ENCODE measurements around the gene ACOD1. TPM values are rescaled to one million over a fixed set of nuclear protein-coding genes. Genes with fewer than 3 reads are reported as not detected.

ACOD1 gene
- total RNA-seq, 4 donors from 2014 or later = not detected

- 91 to 95% methylated on average over 6 of the region's 6 CpGs for WGBS, 2 donors
- H3K27me3 ChIP-seq = no peaks in the 10 kb centered on the region
- no peak overlapping the region for H3K4me3 ChIP-seq (replicated peaks in 1 of 3)
- no peak for TF ChIP-seq CTCF (IDR thresholded peaks at IDR 0.05)
- no peak for TF ChIP-seq POLR2A (IDR thresholded peaks at IDR 0.05)
- H3K36me3 ChIP-seq = no peaks in the 10 kb centered on the region
- intact Hi-C loops (cut with DNase I) = no loop called here
- no peak for DNase-seq
- H3K9me3 ChIP-seq = no peaks in the 10 kb centered on the region
- no peak overlapping the region for H3K27ac ChIP-seq
- H3K4me1 ChIP-seq = no peaks in the 10 kb centered on the region
These were observed 25.8 kb downstream of the ACOD1 start for GRCh38 chr13:76973920-76974617.

GRCh38 chr13:76974618-76974975, 26.3 kb downstream of the ACOD1 start:
- Histone ChIP-seq H3K27me3 (no peaks in the 10 kb centered on the region), H3K9me3 (no peaks in the 10 kb centered on the region), H3K4me3 (replicated peaks in 1 of 3) (no peak overlapping the region), H3K27ac (no peak overlapping the region), H3K36me3 (no peaks in the 10 kb centered on the region), H3K4me1 (no peaks in the 10 kb centered on the region)
- DNase-seq = no peak
- no peak for TF ChIP-seq POLR2A (IDR thresholded peaks at IDR 0.05)
- TF ChIP-seq CTCF (IDR thresholded peaks at IDR 0.05) = no peak
- 87 to 88% methylated on average over 3 of the region's 3 CpGs for WGBS, 2 donors
- intact Hi-C loops (cut with DNase I) = no loop called here

GRCh38 chr13:76975863-76976262, 27.6 kb downstream of the ACOD1 start:
- TF ChIP-seq POLR2A (IDR thresholded peaks at IDR 0.05) (no peak), CTCF (IDR thresholded peaks at IDR 0.05) (no peak)
- H3K4me1 ChIP-seq = no peaks in the 10 kb centered on the region
- H3K27me3 ChIP-seq = no peaks in the 10 kb centered on the region
- no peak overlapping the region for H3K4me3 ChIP-seq (replicated peaks in 1 of 3)
- H3K36me3 ChIP-seq = no peaks in the 10 kb centered on the region
- 88 to 95% methylated on average over 6 of the region's 6 CpGs for WGBS, 2 donors
- no peak overlapping the region for H3K27ac ChIP-seq
- H3K9me3 ChIP-seq = no peaks in the 10 kb centered on the region
- no peak for DNase-seq
- intact Hi-C loops (cut with DNase I) = no loop called here

- Histone ChIP-seq H3K36me3 (no peaks in the 10 kb centered on the region), H3K27me3 (no peaks in the 10 kb centered on the region), H3K4me3 (replicated peaks in 1 of 3) (no peak overlapping the region), H3K9me3 (no peaks in the 10 kb centered on the region), H3K4me1 (no peaks in the 10 kb centered on the region), H3K27ac (no peak overlapping the region)
- no peak for DNase-seq
- intact Hi-C loops (cut with DNase I) = no loop called here
- TF ChIP-seq POLR2A (IDR thresholded peaks at IDR 0.05) (no peak), CTCF (IDR thresholded peaks at IDR 0.05) (no peak)
- WGBS, 2 donors = 79 to 81% methylated on average over 8 of the region's 8 CpGs
These were observed 28.2 kb downstream of the ACOD1 start for GRCh38 chr13:76976490-76976889.

- H3K9me3 ChIP-seq = no peaks in the 10 kb centered on the region
- no peaks in the 10 kb centered on the region for H3K27me3 ChIP-seq
- H3K4me3 ChIP-seq (replicated peaks in 1 of 3) = no peak overlapping the region
- no peaks in the 10 kb centered on the region for H3K4me1 ChIP-seq
- intact Hi-C loops (cut with DNase I) = no loop called here
- H3K36me3 ChIP-seq = no peaks in the 10 kb centered on the region
- no peak for TF ChIP-seq CTCF (IDR thresholded peaks at IDR 0.05)
- TF ChIP-seq POLR2A (IDR thresholded peaks at IDR 0.05) = no peak
- H3K27ac ChIP-seq = no peak overlapping the region
- 90% methylated on average over 5 of the region's 5 CpGs for WGBS, 2 donors
- no peak for DNase-seq
These were observed 28.6 kb downstream of the ACOD1 start for GRCh38 chr13:76976929-76977328.

Measured in thyroid gland (tissue), 4 donors.